ENCODE results near the gene MR1.

- TF ChIP-seq TBX3 (IDR thresholded peaks at IDR 0.05; ENCODE audit: borderline replicate concordance) (no peak), PRMT3 (CRISPR knock-in tag; IDR thresholded peaks at IDR 0.05; ENCODE audit: borderline replicate concordance, low read depth) (no peak), NR2F1 (CRISPR knock-in tag; IDR thresholded peaks at IDR 0.05) (no peak), CTCF (CRISPR knock-in tag; IDR thresholded peaks at IDR 0.05) (no peak), POGZ (CRISPR knock-in tag; IDR thresholded peaks at IDR 0.05) (no peak), MBNL3 (CRISPR knock-in tag; conservative IDR thresholded peaks at IDR 0.05) (no peak), KDM4B (CRISPR knock-in tag; IDR thresholded peaks at IDR 0.05) (no peak)
Measured at GRCh38 chr1:180988253-180988752, 45.5 kb upstream of the MR1 start.
